ENCODE measurements around the gene OPN1LW. TPM values are rescaled to one million over a fixed set of nuclear protein-coding genes. Genes with fewer than 3 reads are reported as not detected.
A peak's percentile ranks its signal among the peaks of the same experiment; 100 is the strongest.

Gene OPN1LW
- total and polyA plus RNA-seq, 2 donors: not detected

DNA sequence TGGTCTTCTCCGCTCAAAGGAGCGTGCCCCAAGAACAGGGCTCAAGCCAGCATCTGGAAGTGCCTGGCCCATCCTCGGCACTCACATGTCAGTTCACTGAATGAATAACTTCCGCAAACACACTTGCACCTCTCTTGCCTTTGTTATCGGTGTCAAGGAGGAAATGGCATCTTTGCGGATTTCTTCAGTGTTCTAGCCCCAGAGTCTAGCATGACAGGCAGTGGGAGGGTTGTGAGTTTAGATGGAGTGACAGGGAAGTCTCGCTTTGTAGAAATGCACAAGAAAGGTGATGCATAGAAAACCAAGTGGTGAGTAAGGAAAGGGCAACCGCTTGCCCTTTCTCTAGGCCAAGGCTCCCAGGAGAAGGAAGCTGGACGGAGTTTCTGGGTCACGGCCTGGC lies 29.0 kb upstream of the OPN1LW start:
- Histone ChIP-seq H3K4me1 (ENCODE audit: control insufficient read depth in 2 of 2, insufficient read depth in 2 of 2, low read length in 2 of 2) (peaks cover 0 to 6% of the 10 kb centered on the region in 2 donors), H3K27ac (ENCODE audit: low read depth in 1 of 2, low read length in 1 of 2) (no peak overlapping the region), H3K36me3 (ENCODE audit: control insufficient read depth in 2 of 2, insufficient read depth in 2 of 2, low read length in 1 of 2) (no peaks in the 10 kb centered on the region), H3K9me3 (ENCODE audit: control insufficient read depth in 2 of 2, insufficient read depth in 1 of 2, low read length in 1 of 2) (no peaks in the 10 kb centered on the region), H3K27me3 (ENCODE audit: control insufficient read depth in 2 of 2, insufficient read depth in 1 of 2, low read length in 1 of 2) (no peaks in the 10 kb centered on the region), H3K4me3 (ENCODE audit: low read length in 2 of 2) (no peak overlapping the region)
- peak in 1 of 9 donors; percentile 39 for DNase-seq (ENCODE audit: low read depth in 6 of 9, low spot score in 9 of 9)
- WGBS: 92% methylated on average over 10 of the region's 10 CpGs

DNA sequence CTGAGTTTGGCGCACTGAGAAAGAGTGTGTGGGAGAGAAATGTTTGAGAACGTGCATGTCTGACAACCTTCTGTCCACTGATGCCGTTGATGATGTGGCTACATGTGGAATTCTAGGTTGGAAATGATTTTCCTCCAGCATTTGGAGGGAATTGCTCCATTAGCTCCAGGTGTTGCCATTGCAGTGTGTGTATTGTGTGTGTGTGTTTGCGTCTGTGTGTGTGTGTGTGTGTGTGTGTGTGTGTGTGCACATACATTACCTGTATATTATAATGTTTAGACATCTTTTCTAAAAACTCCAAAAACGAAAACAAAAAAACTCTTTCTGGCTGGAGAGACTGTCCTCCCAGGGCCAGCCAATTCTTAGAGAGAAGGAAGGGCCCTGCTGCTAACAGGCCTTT lies 28.3 kb upstream of the OPN1LW start:
- H3K4me3 ChIP-seq (ENCODE audit: low read length in 2 of 2): no peak overlapping the region
- no peaks in the 10 kb centered on the region for H3K36me3 ChIP-seq (ENCODE audit: control insufficient read depth in 2 of 2, insufficient read depth in 2 of 2, low read length in 1 of 2)
- H3K27me3 ChIP-seq (ENCODE audit: control insufficient read depth in 2 of 2, insufficient read depth in 1 of 2, low read length in 1 of 2): no peaks in the 10 kb centered on the region
- peaks cover 0 to 6% of the 10 kb centered on the region in 2 donors for H3K4me1 ChIP-seq (ENCODE audit: control insufficient read depth in 2 of 2, insufficient read depth in 2 of 2, low read length in 2 of 2)
- 97% methylated on average over 5 of the region's 5 CpGs for WGBS
- no peak overlapping the region for H3K27ac ChIP-seq (ENCODE audit: low read depth in 1 of 2, low read length in 1 of 2)
- no peak for DNase-seq (ENCODE audit: low read depth in 6 of 9, low spot score in 9 of 9)
- no peaks in the 10 kb centered on the region for H3K9me3 ChIP-seq (ENCODE audit: control insufficient read depth in 2 of 2, insufficient read depth in 1 of 2, low read length in 1 of 2)

DNA sequence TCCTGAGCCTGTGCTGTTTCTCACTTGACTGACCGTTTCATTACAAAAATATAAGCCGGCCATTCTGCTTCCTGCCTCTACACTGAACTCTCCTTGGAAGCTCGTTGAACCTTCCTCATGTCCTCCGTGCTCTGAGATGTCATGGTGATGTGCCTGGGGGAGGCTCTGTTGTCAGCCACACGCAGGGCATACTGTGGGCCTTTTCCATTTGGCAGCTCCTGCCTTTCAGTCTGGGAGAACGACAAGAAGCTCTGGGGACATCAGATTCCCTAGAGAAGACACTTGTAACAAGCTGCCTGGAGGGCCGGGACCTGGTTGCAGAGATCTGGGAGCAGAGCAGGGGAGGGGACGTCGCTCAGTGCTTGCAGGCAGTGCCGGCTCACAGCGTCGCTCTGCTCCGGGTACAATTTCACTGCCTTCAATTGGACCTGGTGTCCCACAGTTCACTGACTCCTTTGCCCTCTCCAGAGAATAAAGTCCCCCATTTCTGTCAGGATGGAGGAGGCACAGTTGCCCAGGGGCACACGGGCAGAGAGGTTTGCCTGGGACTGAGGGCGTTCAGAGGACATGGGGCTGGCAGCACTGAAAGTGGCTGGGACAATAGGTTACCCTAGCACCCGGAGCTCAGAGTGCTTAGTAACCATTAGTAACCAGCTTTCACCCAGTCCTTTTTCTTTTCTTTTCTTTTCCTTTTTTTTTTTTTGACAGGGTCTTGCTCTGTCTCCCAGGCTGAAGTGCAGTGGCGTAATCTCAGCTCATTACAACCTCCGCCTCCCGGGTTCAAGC lies 27.4 kb upstream of the OPN1LW start:
- no peaks in the 10 kb centered on the region for H3K36me3 ChIP-seq (ENCODE audit: control insufficient read depth in 2 of 2, insufficient read depth in 2 of 2, low read length in 1 of 2)
- H3K27me3 ChIP-seq (ENCODE audit: control insufficient read depth in 2 of 2, insufficient read depth in 1 of 2, low read length in 1 of 2): no peaks in the 10 kb centered on the region
- WGBS: 94% methylated on average over 19 of the region's 19 CpGs
- H3K4me3 ChIP-seq (ENCODE audit: low read length in 2 of 2): no peak overlapping the region
- H3K4me1 ChIP-seq (ENCODE audit: control insufficient read depth in 2 of 2, insufficient read depth in 2 of 2, low read length in 2 of 2): peaks cover 0 to 8% of the 10 kb centered on the region in 2 donors
- no peak for DNase-seq (ENCODE audit: low read depth in 6 of 9, low spot score in 9 of 9)
- no peaks in the 10 kb centered on the region for H3K9me3 ChIP-seq (ENCODE audit: control insufficient read depth in 2 of 2, insufficient read depth in 1 of 2, low read length in 1 of 2)
- no peak overlapping the region for H3K27ac ChIP-seq (ENCODE audit: low read depth in 1 of 2, low read length in 1 of 2)

DNA sequence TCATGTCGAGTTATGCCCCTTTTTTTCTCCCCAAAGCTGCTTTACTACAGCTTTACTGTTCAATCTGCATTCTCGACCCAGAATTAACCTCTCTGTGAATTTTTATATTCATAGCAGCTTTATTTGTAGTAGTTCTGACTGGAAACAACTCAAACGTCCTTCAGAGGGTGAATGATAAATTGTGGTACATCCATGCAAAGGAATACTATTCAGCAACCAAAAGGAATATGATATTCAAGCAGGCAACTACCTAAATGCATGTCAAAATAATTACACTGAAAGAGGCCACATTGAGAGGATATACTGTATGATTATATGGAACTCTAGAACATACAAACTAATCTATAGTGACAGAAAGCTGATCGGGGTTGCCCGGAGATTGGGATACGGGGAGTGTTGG lies 26.5 kb upstream of the OPN1LW start:
- 96% methylated on average over 6 of the region's 6 CpGs for whole genome bisulfite sequencing
- Histone ChIP-seq H3K4me1 (ENCODE audit: control insufficient read depth in 2 of 2, insufficient read depth in 2 of 2, low read length in 2 of 2) (peaks cover 0 to 18% of the 10 kb centered on the region in 2 donors), H3K9me3 (ENCODE audit: control insufficient read depth in 2 of 2, insufficient read depth in 1 of 2, low read length in 1 of 2) (no peaks in the 10 kb centered on the region), H3K27me3 (ENCODE audit: control insufficient read depth in 2 of 2, insufficient read depth in 1 of 2, low read length in 1 of 2) (no peaks in the 10 kb centered on the region), H3K27ac (ENCODE audit: low read depth in 1 of 2, low read length in 1 of 2) (no peak overlapping the region), H3K4me3 (ENCODE audit: low read length in 2 of 2) (no peak overlapping the region), H3K36me3 (ENCODE audit: control insufficient read depth in 2 of 2, insufficient read depth in 2 of 2, low read length in 1 of 2) (no peaks in the 10 kb centered on the region)
- DNase-seq (ENCODE audit: low read depth in 6 of 9, low spot score in 9 of 9): no peak

DNA sequence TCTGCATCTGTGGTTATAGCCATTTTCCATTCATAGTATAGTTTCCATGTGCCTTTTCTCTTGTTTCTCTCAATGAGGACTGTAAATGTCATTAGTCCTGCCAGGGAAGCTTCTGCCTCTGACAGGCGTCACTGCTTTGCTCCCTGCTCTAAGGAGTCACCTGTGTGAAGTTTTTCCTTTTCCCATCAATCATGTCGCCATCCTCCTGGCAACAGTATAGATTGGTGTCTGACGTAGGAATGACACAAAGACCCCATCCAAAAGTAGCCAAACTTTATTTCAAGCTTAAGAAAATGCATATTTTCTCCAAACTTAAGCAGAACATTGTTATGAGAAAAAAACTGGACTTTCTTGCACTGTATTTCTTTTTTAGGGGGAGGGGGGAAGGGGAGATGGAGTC lies 23.5 kb upstream of the OPN1LW start:
- H3K27ac ChIP-seq (ENCODE audit: low read depth in 1 of 2, low read length in 1 of 2): no peak overlapping the region
- no peaks in the 10 kb centered on the region for H3K36me3 ChIP-seq (ENCODE audit: control insufficient read depth in 2 of 2, insufficient read depth in 2 of 2, low read length in 1 of 2)
- H3K4me3 ChIP-seq (ENCODE audit: low read length in 2 of 2): no peak overlapping the region
- H3K4me1 ChIP-seq (ENCODE audit: control insufficient read depth in 2 of 2, insufficient read depth in 2 of 2, low read length in 2 of 2): peaks cover 0 to 30% of the 10 kb centered on the region in 2 donors
- 95% methylated on average over 3 of the region's 3 CpGs for whole genome bisulfite sequencing
- no peaks in the 10 kb centered on the region for H3K27me3 ChIP-seq (ENCODE audit: control insufficient read depth in 2 of 2, insufficient read depth in 1 of 2, low read length in 1 of 2)
- no peaks in the 10 kb centered on the region for H3K9me3 ChIP-seq (ENCODE audit: control insufficient read depth in 2 of 2, insufficient read depth in 1 of 2, low read length in 1 of 2)
- DNase-seq (ENCODE audit: low read depth in 6 of 9, low spot score in 9 of 9): no peak

DNA sequence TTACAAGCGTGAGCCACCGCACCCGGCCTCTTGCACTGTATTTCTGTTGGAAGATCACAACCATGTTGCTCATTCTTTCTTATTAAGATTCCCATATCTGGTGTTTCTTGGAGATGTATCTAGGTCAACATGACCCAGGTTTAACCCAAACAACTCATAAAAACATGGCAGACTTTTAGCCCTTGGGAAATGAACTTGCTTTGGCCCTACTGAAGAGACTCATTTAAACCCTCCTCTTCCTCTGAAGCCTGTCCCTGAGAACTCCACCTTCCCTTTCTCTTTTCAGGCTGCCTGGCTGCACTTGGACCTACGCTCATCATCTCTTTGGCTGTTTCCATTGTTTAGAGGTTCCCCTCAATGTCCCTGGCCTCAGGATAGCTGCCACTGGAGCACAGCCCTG lies 22.8 kb upstream of the OPN1LW start:
- Histone ChIP-seq H3K9me3 (ENCODE audit: control insufficient read depth in 2 of 2, insufficient read depth in 1 of 2, low read length in 1 of 2) (no peaks in the 10 kb centered on the region), H3K27me3 (ENCODE audit: control insufficient read depth in 2 of 2, insufficient read depth in 1 of 2, low read length in 1 of 2) (no peaks in the 10 kb centered on the region), H3K4me1 (ENCODE audit: control insufficient read depth in 2 of 2, insufficient read depth in 2 of 2, low read length in 2 of 2) (peaks cover 0 to 34% of the 10 kb centered on the region in 2 donors), H3K36me3 (ENCODE audit: control insufficient read depth in 2 of 2, insufficient read depth in 2 of 2, low read length in 1 of 2) (no peaks in the 10 kb centered on the region), H3K27ac (ENCODE audit: low read depth in 1 of 2, low read length in 1 of 2) (no peak overlapping the region), H3K4me3 (ENCODE audit: low read length in 2 of 2) (no peak overlapping the region)
- 99% methylated on average over 4 of the region's 4 CpGs for WGBS
- DNase-seq (ENCODE audit: low read depth in 6 of 9, low spot score in 9 of 9): no peak

DNA sequence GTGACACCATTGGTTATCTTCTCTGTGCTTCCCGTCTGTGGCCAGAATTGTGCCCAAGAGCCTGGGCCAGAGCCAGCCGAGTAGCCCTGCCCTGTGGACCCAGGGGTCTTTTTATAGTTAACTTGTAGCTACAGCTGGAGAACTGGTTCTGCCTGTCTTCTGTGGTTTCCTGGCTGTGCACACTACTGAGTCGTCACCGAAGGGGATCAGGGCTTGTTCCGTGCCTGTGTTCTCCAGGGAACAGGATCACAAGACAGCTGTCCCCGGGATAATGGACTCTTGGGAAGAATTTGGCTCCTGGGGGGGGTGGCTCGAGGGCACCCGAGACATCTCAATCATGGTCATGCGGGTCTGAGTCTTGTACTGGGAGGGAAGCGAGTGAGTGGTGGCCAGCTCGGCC lies 22.1 kb upstream of the OPN1LW start:
- no peaks in the 10 kb centered on the region for H3K36me3 ChIP-seq (ENCODE audit: control insufficient read depth in 2 of 2, insufficient read depth in 2 of 2, low read length in 1 of 2)
- WGBS: 47% methylated on average over 11 of the region's 11 CpGs
- H3K9me3 ChIP-seq (ENCODE audit: control insufficient read depth in 2 of 2, insufficient read depth in 1 of 2, low read length in 1 of 2): no peaks in the 10 kb centered on the region
- DNase-seq (ENCODE audit: low read depth in 6 of 9, low spot score in 9 of 9): no peak
- no peak overlapping the region for H3K27ac ChIP-seq (ENCODE audit: low read depth in 1 of 2, low read length in 1 of 2)
- no peaks in the 10 kb centered on the region for H3K27me3 ChIP-seq (ENCODE audit: control insufficient read depth in 2 of 2, insufficient read depth in 1 of 2, low read length in 1 of 2)
- peaks cover 0 to 34% of the 10 kb centered on the region in 2 donors for H3K4me1 ChIP-seq (ENCODE audit: control insufficient read depth in 2 of 2, insufficient read depth in 2 of 2, low read length in 2 of 2)
- no peak overlapping the region for H3K4me3 ChIP-seq (ENCODE audit: low read length in 2 of 2)

DNA sequence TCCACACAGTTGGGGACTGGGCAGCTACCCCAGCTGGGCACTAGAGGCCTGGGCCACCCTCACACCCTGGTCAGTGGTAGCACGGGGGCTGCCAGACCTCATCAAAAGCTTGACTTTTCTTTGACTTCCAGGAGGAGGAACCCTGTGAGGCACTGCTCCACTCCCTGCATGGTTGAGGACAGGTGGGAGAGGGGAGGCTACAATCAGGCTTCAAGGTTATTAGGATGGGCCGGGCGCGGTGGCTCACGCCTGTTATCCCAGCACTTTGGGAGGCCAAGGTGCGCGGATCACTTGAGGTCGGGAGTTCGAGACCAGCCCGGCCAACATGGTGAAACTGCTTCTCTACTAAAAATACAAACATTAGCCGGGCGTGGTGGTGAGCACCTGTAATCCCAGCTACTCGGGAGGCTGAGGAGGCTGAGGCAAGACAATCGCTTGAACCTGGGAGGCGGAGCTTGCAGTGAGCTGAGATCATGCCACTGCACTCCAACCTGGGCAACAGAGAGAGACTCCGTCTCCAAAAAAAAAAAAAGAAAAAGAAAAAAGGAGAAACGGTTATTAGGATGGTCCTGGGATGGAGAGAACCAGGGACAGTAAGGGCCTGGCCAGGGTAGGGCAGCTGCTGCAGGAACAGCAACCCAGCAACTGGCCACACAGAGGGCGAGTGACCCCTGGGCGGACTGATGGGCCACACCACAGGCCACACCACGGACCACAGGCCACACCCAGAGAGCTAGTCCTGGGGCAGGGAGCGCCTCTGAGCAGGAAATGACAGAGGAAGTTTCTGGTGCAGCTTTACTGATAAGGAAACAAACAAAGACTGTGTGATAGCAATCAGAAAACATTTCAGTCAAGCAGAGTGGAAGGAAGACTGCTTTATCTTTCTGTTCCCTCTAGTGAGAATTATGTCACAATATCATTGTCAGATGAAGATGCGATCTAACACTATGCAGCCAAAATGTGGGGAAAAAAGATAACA lies 20.5 kb upstream of the OPN1LW start:
- 74% methylated on average over 22 of the region's 22 CpGs for WGBS
- Histone ChIP-seq H3K4me1 (ENCODE audit: control insufficient read depth in 2 of 2, insufficient read depth in 2 of 2, low read length in 2 of 2) (peaks cover 0 to 34% of the 10 kb centered on the region in 2 donors), H3K27me3 (ENCODE audit: control insufficient read depth in 2 of 2, insufficient read depth in 1 of 2, low read length in 1 of 2) (no peaks in the 10 kb centered on the region), H3K9me3 (ENCODE audit: control insufficient read depth in 2 of 2, insufficient read depth in 1 of 2, low read length in 1 of 2) (no peaks in the 10 kb centered on the region), H3K36me3 (ENCODE audit: control insufficient read depth in 2 of 2, insufficient read depth in 2 of 2, low read length in 1 of 2) (no peaks in the 10 kb centered on the region), H3K4me3 (ENCODE audit: low read length in 2 of 2) (no peak overlapping the region), H3K27ac (ENCODE audit: low read depth in 1 of 2, low read length in 1 of 2) (peak overlapping the region in 1 of 2 donors; percentile 51)
- peak in 5 of 9 donors; percentile 13 to 65 (median 38) for DNase-seq (ENCODE audit: low read depth in 6 of 9, low spot score in 9 of 9)

Measured in thymus (tissue), 11 donors.